H7 (cell line): ENCODE measurements around the gene WWC1. TPM values are rescaled to one million over a fixed set of nuclear protein-coding genes. Genes with fewer than 3 reads are reported as not detected.

ENCODE experiments used
- DNase-seq: peaks from one replicate; pipeline ENCODE4 v3.0.0; 2012
- H3K27me3 ChIP-seq: 2 replicates; pipeline ENCODE4 v1.6.0; 2011; ENCODE audit warnings: mild to moderate bottlenecking, low read length; ENCODE audit not compliant: control insufficient read depth, insufficient read depth
- H3K36me3 ChIP-seq: replicated peaks from 2 replicates; pipeline ENCODE4 v1.5.1; 2011; ENCODE audit warnings: low read length; ENCODE audit not compliant: control insufficient read depth, insufficient read depth
- H3K4me3 ChIP-seq: 2 replicates; pipeline ENCODE4 v1.5.1; 2011; ENCODE audit warnings: low read depth, mild to moderate bottlenecking, control low read depth, low read length, moderate library complexity; ENCODE audit not compliant: insufficient read depth
- total RNA-seq: library from RNA; depleted of rRNA; stranded (reverse); fragments of >200 nt; shearing (Covaris generic); gene quantifications from 2 replicates; pipeline ENCODE4 v1.2.3, GENCODE V29; 2014

The WWC1 gene
- total RNA-seq, 1 experiment from 2014 or later, result 15.5 TPM

DNA sequence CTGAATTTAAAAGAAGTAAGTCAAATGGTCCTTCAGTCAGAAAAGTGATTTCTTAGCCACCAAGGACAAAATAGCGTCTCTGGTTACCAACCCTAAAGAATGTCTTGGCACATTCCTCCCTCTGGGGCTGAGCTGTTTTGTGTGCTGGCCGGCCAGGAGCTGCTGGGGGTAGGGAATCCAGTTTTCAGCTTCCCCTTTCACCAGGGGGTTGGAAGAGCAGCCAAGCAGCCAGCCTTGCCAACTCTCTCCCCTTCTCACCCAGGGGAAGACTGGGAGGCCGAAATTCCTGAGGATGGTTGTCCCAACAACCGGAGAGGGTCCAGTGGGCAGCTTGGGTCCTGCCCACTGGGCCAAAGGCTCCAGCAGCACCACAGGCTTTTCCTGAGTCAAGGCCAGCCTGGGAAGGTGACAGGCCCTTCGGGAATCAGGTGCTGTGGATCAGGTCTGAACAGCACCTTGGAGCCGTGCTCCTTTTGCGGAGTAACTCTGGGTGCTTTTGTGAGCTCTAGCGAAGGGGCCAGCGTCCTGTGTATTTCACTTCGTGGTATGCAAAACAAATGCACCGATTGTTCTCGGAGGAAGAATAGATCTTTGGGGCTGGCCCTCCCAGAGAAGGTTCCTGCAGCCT lies 4.2 kb downstream of the WWC1 start:
- DNase-seq, result peak; percentile 86
- Histone ChIP-seq H3K27me3 (peaks cover 1% of the 10 kb centered on the region; the same call in 1 of the 2 replicates), H3K4me3 (no peak overlapping the region), H3K36me3 (no peaks in the 10 kb centered on the region)

DNA sequence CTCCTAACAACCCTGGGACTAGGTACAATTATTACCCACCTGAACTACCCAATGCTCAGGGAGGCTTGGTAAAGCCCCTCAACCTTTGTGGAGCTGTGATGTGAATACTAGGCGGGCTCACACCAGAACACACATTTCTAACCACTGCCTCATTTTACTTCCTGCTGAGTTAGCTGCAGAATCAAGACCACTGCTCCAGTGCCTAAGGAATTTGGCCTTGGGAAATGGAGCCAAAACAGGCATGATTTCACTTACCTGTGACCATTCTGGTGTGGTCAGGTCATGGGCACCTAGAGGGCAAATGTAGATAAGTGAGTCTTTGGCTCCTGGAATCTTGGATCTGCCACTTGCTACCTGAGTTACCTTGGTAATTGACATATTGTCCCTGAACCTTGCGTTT lies 5.2 kb downstream of the WWC1 start:
- no peaks in the 10 kb centered on the region for H3K27me3 ChIP-seq
- H3K36me3 ChIP-seq, result no peaks in the 10 kb centered on the region
- H3K4me3 ChIP-seq, result no peak overlapping the region
- DNase-seq, result no peak

DNA sequence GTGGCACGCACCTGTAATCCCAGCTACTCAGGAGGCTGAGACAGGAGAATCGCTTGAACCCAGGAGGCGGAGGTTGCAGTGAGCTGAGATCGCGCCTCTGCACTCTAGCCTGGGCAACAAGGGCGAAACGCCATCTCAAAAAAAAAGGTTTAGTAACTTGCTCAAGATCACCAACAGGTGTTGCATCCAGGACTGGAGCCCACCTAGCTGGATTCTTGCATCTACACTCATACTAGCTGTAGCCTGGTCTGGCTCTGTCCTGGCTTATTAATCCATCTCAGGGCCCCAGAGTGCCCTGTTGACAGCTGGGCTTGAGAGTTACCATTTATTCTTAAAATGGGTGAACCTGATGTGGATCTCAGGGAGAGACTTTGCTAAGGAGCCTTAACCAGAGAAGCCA lies 7.5 kb downstream of the WWC1 start:
- no peak overlapping the region for H3K4me3 ChIP-seq
- H3K36me3 ChIP-seq, result no peaks in the 10 kb centered on the region
- H3K27me3 ChIP-seq, result no peaks in the 10 kb centered on the region
- DNase-seq, result no peak

GRCh38 chr5:168299372-168299771 lies 7.9 kb downstream of the WWC1 start:
- H3K36me3 ChIP-seq, result no peaks in the 10 kb centered on the region
- H3K27me3 ChIP-seq, result no peaks in the 10 kb centered on the region
- no peak for DNase-seq
- no peak overlapping the region for H3K4me3 ChIP-seq

DNA sequence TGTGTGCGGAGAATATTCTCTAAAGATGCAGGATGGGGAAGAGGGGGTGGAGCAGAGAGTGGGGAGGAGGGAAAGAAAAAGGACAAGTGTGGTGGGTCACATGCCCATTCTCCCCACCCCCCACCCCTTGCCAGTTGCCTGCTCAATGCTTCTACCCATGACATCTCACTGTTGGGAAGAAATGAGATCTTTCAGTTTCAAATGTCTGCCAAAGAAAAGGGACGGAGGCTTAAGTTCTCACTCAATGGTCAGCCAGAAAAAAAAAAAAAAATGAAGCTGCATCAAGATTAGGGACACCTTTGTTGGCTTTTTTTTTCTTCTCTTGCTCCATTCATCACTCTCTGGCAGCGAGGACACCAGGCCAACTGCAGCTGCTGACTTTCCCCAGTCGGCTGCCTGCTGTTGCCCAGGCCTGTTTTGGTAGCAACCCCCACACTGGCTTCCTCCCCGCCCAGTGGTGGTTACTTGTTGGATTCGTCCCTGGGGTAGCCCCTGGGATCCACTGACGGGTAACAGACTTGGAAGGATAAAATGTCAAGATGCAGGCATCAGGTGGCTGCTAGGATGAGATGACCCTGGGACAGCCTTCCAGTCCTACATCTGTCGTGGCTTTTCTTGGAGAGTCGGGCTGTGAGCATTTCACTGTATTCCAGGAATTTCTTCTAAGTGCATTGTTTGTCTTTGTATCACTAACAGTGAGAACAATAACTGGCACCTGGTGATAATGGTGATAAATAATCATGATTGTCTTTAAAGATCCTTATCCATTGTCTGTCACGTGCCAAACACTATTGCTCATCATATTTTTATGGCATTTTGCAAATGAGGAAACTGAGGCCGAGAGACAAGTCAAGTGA lies 9.1 kb downstream of the WWC1 start:
- DNase-seq, result no peak
- Histone ChIP-seq H3K27me3 (no peaks in the 10 kb centered on the region), H3K36me3 (no peaks in the 10 kb centered on the region), H3K4me3 (no peak overlapping the region)

DNA sequence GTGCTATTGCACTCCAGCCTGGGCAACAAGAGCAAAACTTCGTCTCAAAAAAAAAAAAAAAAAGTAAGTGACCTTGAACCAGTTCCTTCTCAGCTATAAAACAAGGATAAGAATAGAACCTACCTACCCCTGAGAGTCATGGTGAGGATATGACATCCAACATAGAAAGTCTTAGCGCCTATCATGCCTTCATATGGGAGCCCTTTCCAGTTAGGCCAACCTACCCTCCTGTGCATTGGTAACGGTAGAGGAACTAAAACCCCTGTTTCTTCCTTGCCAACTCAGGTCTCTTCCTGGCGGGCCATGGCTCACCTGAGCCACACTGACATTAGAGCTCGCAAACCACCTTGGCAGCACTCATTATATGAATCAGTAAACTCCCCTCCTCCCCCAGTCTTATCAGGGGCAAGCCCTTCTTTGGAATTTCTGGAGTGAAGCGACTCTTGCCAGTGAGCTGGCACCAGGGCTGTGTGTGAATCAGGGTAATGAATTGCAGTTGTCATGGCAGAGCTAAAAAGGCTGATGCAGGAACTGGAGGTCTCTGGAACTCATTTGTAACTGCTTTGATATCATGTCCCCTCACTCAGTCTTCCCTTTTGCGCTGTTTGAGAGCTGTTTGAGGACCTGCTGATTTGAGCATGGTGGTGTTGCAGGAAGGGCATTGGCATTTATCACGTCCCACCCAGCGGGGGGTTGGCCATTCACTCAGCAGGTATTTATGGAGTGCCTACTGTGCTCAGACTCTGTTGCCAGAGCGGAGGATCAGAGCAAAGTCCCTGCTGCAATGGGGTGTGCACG lies 10.3 kb downstream of the WWC1 start:
- no peaks in the 10 kb centered on the region for H3K27me3 ChIP-seq
- no peaks in the 10 kb centered on the region for H3K36me3 ChIP-seq
- no peak for DNase-seq
- no peak overlapping the region for H3K4me3 ChIP-seq

- no peak for DNase-seq
- H3K27me3 ChIP-seq, result peaks cover under 1% of the 10 kb centered on the region; the same call in 1 of the 2 replicates
- no peak overlapping the region for H3K4me3 ChIP-seq
- no peaks in the 10 kb centered on the region for H3K36me3 ChIP-seq
Measured at GRCh38 chr5:168302785-168303184, 11.3 kb downstream of the WWC1 start.

DNA sequence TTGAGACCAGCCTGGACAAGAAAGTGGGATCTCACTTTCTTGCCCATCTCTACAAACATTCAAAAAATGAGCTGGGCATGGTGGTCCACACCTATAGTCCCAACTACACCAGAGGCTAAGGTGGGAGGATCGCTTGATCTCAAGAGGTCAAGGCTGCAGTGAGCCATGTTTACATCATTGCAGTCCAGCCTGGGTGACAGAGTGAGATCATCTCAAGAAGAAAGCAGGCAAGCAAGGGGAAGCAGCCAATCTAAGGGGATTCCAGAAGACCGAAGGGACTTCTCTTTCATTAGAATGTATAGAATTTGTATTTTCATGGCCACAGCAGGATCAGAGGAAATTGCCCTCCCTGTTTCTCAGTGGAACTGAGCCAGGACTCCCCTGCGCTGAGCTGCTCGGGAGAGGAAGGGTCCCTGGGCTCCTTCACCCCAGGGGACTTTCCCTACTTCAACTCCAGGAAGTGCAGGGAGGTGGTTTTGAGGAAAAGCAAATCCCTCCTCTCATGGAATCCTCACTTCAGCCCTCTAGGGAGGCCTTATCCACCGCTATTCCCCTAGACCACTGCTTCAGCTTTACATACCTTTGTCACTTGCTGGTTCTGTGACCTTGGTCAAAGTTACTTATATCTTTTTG lies 12.1 kb downstream of the WWC1 start:
- Histone ChIP-seq H3K36me3 (no peaks in the 10 kb centered on the region), H3K27me3 (peaks cover 4% of the 10 kb centered on the region; the same call in 1 of the 2 replicates), H3K4me3 (no peak overlapping the region)
- no peak for DNase-seq

- Histone ChIP-seq H3K36me3 (no peaks in the 10 kb centered on the region), H3K4me3 (no peak overlapping the region), H3K27me3 (peaks cover 6% of the 10 kb centered on the region; the same call in 1 of the 2 replicates)
- DNase-seq, result no peak
Measured at GRCh38 chr5:168304349-168304748, 12.9 kb downstream of the WWC1 start.

DNA sequence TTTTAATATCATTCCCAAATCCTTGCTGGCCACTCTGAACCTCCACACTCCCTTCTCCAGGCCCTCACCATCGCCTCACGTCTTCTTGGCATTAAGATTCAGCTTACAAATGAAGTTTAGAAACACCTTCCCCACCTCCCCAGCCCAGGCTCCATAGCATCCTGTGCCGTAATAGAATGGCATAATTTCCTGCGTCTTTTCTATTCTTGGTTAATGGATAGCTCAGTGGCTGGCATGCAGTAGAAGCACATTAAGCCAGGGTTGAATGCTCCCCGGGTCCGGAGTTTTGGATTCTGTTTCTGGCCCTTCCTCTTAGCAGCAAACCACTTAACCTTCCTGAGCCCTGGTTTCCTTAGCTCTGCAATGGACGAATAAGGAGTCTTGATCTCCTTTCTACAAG lies 13.8 kb downstream of the WWC1 start:
- no peak for DNase-seq
- H3K27me3 ChIP-seq, result peaks cover 6% of the 10 kb centered on the region; the same call in 1 of the 2 replicates
- H3K4me3 ChIP-seq, result no peak overlapping the region
- no peaks in the 10 kb centered on the region for H3K36me3 ChIP-seq

- DNase-seq, result no peak
Measured at GRCh38 chr5:168307022-168307421, 15.6 kb downstream of the WWC1 start.

GRCh38 chr5:168307925-168308584 lies 16.6 kb downstream of the WWC1 start:
- Histone ChIP-seq H3K4me3 (no peak overlapping the region), H3K27me3 (peaks cover 6% of the 10 kb centered on the region; the same call in 1 of the 2 replicates), H3K36me3 (no peaks in the 10 kb centered on the region)
- DNase-seq, result no peak

More at GRCh38 chr5:168307022-168307421, 15.6 kb downstream of the WWC1 start:
- Histone ChIP-seq H3K36me3 (no peaks in the 10 kb centered on the region), H3K4me3 (no peak overlapping the region), H3K27me3 (peaks cover 6% of the 10 kb centered on the region; the same call in 1 of the 2 replicates)

GRCh38 chr5:168308976-168309598 lies 17.6 kb downstream of the WWC1 start:
- Histone ChIP-seq H3K4me3 (no peak overlapping the region), H3K27me3 (peaks cover 6% of the 10 kb centered on the region; the same call in 1 of the 2 replicates), H3K36me3 (no peaks in the 10 kb centered on the region)
- no peak for DNase-seq
